ENCODE measurements around the gene DNAH6.

DNA sequence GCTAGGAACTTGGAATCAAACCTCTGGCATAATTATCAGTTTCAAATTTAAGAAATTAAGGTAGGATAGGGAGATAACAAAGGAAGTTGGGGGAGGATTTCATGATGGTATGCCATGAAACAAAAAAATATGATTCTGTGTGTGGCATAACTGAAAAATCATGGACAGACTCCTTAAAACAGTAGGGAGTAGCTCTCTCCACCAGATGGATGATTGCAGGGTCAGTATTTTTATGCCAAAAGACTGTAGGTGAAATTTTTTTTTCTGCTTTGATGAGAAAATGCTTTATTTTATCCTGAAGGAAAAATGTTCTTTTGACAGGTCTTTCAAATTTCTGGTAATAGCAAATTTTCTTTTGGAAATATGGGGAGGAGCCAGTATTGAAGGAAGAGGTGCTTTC is 270.3 kb downstream of the DNAH6 start:
- TF ChIP-seq TAF15 (IDR thresholded peaks at IDR 0.05; ENCODE audit: low read depth, low read length, poor library complexity, severe bottlenecking), result no peak
- TF ChIP-seq, protein P1, sequence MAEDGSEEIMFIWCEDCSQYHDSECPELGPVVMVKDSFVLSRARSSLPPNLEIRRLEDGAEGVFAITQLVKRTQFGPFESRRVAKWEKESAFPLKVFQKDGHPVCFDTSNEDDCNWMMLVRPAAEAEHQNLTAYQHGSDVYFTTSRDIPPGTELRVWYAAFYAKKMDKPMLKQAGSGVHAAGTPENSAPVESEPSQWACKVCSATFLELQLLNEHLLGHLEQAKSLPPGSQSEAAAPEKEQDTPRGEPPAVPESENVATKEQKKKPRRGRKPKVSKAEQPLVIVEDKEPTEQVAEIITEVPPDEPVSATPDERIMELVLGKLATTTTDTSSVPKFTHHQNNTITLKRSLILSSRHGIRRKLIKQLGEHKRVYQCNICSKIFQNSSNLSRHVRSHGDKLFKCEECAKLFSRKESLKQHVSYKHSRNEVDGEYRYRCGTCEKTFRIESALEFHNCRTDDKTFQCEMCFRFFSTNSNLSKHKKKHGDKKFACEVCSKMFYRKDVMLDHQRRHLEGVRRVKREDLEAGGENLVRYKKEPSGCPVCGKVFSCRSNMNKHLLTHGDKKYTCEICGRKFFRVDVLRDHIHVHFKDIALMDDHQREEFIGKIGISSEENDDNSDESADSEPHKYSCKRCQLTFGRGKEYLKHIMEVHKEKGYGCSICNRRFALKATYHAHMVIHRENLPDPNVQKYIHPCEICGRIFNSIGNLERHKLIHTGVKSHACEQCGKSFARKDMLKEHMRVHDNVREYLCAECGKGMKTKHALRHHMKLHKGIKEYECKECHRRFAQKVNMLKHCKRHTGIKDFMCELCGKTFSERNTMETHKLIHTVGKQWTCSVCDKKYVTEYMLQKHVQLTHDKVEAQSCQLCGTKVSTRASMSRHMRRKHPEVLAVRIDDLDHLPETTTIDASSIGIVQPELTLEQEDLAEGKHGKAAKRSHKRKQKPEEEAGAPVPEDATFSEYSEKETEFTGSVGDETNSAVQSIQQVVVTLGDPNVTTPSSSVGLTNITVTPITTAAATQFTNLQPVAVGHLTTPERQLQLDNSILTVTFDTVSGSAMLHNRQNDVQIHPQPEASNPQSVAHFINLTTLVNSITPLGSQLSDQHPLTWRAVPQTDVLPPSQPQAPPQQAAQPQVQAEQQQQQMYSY (CRISPR knock-in tag; IDR thresholded peaks at IDR 0.05), result no peak
- TF ChIP-seq SALL2 (CRISPR knock-in tag; IDR thresholded peaks at IDR 0.05), result no peak
- no peak for TF ChIP-seq ZMYM2 (CRISPR knock-in tag; IDR thresholded peaks at IDR 0.05)
- TF ChIP-seq, protein P2, sequence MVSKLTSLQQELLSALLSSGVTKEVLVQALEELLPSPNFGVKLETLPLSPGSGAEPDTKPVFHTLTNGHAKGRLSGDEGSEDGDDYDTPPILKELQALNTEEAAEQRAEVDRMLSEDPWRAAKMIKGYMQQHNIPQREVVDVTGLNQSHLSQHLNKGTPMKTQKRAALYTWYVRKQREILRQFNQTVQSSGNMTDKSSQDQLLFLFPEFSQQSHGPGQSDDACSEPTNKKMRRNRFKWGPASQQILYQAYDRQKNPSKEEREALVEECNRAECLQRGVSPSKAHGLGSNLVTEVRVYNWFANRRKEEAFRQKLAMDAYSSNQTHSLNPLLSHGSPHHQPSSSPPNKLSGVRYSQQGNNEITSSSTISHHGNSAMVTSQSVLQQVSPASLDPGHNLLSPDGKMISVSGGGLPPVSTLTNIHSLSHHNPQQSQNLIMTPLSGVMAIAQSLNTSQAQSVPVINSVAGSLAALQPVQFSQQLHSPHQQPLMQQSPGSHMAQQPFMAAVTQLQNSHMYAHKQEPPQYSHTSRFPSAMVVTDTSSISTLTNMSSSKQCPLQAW (CRISPR knock-in tag; IDR thresholded peaks at IDR 0.05), result no peak
- TF ChIP-seq, protein P3, sequence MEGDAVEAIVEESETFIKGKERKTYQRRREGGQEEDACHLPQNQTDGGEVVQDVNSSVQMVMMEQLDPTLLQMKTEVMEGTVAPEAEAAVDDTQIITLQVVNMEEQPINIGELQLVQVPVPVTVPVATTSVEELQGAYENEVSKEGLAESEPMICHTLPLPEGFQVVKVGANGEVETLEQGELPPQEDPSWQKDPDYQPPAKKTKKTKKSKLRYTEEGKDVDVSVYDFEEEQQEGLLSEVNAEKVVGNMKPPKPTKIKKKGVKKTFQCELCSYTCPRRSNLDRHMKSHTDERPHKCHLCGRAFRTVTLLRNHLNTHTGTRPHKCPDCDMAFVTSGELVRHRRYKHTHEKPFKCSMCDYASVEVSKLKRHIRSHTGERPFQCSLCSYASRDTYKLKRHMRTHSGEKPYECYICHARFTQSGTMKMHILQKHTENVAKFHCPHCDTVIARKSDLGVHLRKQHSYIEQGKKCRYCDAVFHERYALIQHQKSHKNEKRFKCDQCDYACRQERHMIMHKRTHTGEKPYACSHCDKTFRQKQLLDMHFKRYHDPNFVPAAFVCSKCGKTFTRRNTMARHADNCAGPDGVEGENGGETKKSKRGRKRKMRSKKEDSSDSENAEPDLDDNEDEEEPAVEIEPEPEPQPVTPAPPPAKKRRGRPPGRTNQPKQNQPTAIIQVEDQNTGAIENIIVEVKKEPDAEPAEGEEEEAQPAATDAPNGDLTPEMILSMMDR (CRISPR knock-in tag; IDR thresholded peaks at IDR 0.05), result no peak
- TF ChIP-seq ZNF224 (CRISPR knock-in tag; IDR thresholded peaks at IDR 0.05), result no peak
- TF ChIP-seq, protein P4, sequence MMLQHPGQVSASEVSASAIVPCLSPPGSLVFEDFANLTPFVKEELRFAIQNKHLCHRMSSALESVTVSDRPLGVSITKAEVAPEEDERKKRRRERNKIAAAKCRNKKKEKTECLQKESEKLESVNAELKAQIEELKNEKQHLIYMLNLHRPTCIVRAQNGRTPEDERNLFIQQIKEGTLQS (CRISPR knock-in tag; IDR thresholded peaks at IDR 0.05), result no peak
- TF ChIP-seq THAP11 (CRISPR knock-in tag; IDR thresholded peaks at IDR 0.05), result no peak
- TF ChIP-seq, protein P5, sequence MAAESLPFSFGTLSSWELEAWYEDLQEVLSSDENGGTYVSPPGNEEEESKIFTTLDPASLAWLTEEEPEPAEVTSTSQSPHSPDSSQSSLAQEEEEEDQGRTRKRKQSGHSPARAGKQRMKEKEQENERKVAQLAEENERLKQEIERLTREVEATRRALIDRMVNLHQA (CRISPR knock-in tag; IDR thresholded peaks at IDR 0.05), result no peak
- TF ChIP-seq RFX1 (IDR thresholded peaks at IDR 0.05), result no peak
- TF ChIP-seq, protein P6, sequence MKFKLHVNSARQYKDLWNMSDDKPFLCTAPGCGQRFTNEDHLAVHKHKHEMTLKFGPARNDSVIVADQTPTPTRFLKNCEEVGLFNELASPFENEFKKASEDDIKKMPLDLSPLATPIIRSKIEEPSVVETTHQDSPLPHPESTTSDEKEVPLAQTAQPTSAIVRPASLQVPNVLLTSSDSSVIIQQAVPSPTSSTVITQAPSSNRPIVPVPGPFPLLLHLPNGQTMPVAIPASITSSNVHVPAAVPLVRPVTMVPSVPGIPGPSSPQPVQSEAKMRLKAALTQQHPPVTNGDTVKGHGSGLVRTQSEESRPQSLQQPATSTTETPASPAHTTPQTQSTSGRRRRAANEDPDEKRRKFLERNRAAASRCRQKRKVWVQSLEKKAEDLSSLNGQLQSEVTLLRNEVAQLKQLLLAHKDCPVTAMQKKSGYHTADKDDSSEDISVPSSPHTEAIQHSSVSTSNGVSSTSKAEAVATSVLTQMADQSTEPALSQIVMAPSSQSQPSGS (CRISPR knock-in tag; IDR thresholded peaks at IDR 0.05), result no peak
- TF ChIP-seq EZH2 (conservative IDR thresholded peaks at IDR 0.05; ENCODE audit: low read depth, low read length), result no peak
